ENCODE measurements around the gene FNDC5.

Gene FNDC5

GRCh38 chr1:32897082-32898049 is 26.7 kb upstream of the FNDC5 start:
- no peak overlapping the region for H3K4me3 ChIP-seq (ENCODE audit: low read depth in 1 of 5, low read length in 5 of 5)
- no peak overlapping the region for H3K9ac ChIP-seq (ENCODE audit: low read length in 5 of 5)
- no peak overlapping the region for H3K27ac ChIP-seq (ENCODE audit: low read depth, low read length)
- H3K36me3 ChIP-seq (ENCODE audit: control insufficient read depth in 5 of 5, insufficient read depth in 5 of 5, low read length in 5 of 5) = no peaks in the 10 kb centered on the region
- peaks cover 1 to 29% (median 24%) of the 10 kb centered on the region in 5 donors for H3K4me1 ChIP-seq (ENCODE audit: control insufficient read depth in 5 of 5, insufficient read depth in 5 of 5, low read length in 5 of 5)
- peaks cover 0 to 3% (median 0%) of the 10 kb centered on the region in 5 donors for H3K9me3 ChIP-seq (ENCODE audit: control insufficient read depth in 5 of 5, low read length in 5 of 5)
- peaks cover 5 to 19% (median 15%) of the 10 kb centered on the region in 5 donors for H3K27me3 ChIP-seq (ENCODE audit: control insufficient read depth in 5 of 5, insufficient read depth in 4 of 5, low read length in 5 of 5)

- Histone ChIP-seq H3K4me1 (ENCODE audit: control insufficient read depth in 5 of 5, insufficient read depth in 5 of 5, low read length in 5 of 5) (peaks cover 1 to 25% (median 21%) of the 10 kb centered on the region in 5 donors), H3K27me3 (ENCODE audit: control insufficient read depth in 5 of 5, insufficient read depth in 4 of 5, low read length in 5 of 5) (peaks cover 9 to 24% (median 21%) of the 10 kb centered on the region in 5 donors), H3K9ac (ENCODE audit: low read length in 5 of 5) (no peak overlapping the region), H3K27ac (ENCODE audit: low read depth, low read length) (no peak overlapping the region), H3K36me3 (ENCODE audit: control insufficient read depth in 5 of 5, insufficient read depth in 5 of 5, low read length in 5 of 5) (no peaks in the 10 kb centered on the region), H3K9me3 (ENCODE audit: control insufficient read depth in 5 of 5, low read length in 5 of 5) (peaks cover 0 to 3% (median 0%) of the 10 kb centered on the region in 5 donors), H3K4me3 (ENCODE audit: low read depth in 1 of 5, low read length in 5 of 5) (no peak overlapping the region)
Measured at GRCh38 chr1:32896451-32896850, 25.7 kb upstream of the FNDC5 start.

GRCh38 chr1:32895325-32896215 is 24.9 kb upstream of the FNDC5 start:
- Histone ChIP-seq H3K9me3 (ENCODE audit: control insufficient read depth in 5 of 5, low read length in 5 of 5) (peaks cover 0 to 3% (median 0%) of the 10 kb centered on the region in 5 donors), H3K4me3 (ENCODE audit: low read depth in 1 of 5, low read length in 5 of 5) (no peak overlapping the region), H3K4me1 (ENCODE audit: control insufficient read depth in 5 of 5, insufficient read depth in 5 of 5, low read length in 5 of 5) (peaks cover 1 to 19% (median 16%) of the 10 kb centered on the region in 5 donors), H3K9ac (ENCODE audit: low read length in 5 of 5) (no peak overlapping the region), H3K27ac (ENCODE audit: low read depth, low read length) (no peak overlapping the region), H3K27me3 (ENCODE audit: control insufficient read depth in 5 of 5, insufficient read depth in 4 of 5, low read length in 5 of 5) (peaks cover 9 to 30% (median 22%) of the 10 kb centered on the region in 5 donors), H3K36me3 (ENCODE audit: control insufficient read depth in 5 of 5, insufficient read depth in 5 of 5, low read length in 5 of 5) (no peaks in the 10 kb centered on the region)

GRCh38 chr1:32894681-32895080 is 24.0 kb upstream of the FNDC5 start:
- no peak overlapping the region for H3K4me3 ChIP-seq (ENCODE audit: low read depth in 1 of 5, low read length in 5 of 5)
- no peak overlapping the region for H3K27ac ChIP-seq (ENCODE audit: low read depth, low read length)
- peaks cover 9 to 33% (median 22%) of the 10 kb centered on the region in 5 donors for H3K27me3 ChIP-seq (ENCODE audit: control insufficient read depth in 5 of 5, insufficient read depth in 4 of 5, low read length in 5 of 5)
- no peak overlapping the region for H3K9ac ChIP-seq (ENCODE audit: low read length in 5 of 5)
- peaks cover 1 to 16% (median 13%) of the 10 kb centered on the region in 5 donors for H3K4me1 ChIP-seq (ENCODE audit: control insufficient read depth in 5 of 5, insufficient read depth in 5 of 5, low read length in 5 of 5)
- peaks cover 0 to 3% (median 0%) of the 10 kb centered on the region in 5 donors for H3K9me3 ChIP-seq (ENCODE audit: control insufficient read depth in 5 of 5, low read length in 5 of 5)
- no peaks in the 10 kb centered on the region for H3K36me3 ChIP-seq (ENCODE audit: control insufficient read depth in 5 of 5, insufficient read depth in 5 of 5, low read length in 5 of 5)

GRCh38 chr1:32894019-32894600 is 23.4 kb upstream of the FNDC5 start:
- Histone ChIP-seq H3K9me3 (ENCODE audit: control insufficient read depth in 5 of 5, low read length in 5 of 5) (peaks cover 0 to 3% (median 0%) of the 10 kb centered on the region in 5 donors), H3K27ac (ENCODE audit: low read depth, low read length) (no peak overlapping the region), H3K36me3 (ENCODE audit: control insufficient read depth in 5 of 5, insufficient read depth in 5 of 5, low read length in 5 of 5) (no peaks in the 10 kb centered on the region), H3K4me1 (ENCODE audit: control insufficient read depth in 5 of 5, insufficient read depth in 5 of 5, low read length in 5 of 5) (peaks cover 1 to 16% (median 13%) of the 10 kb centered on the region in 5 donors), H3K27me3 (ENCODE audit: control insufficient read depth in 5 of 5, insufficient read depth in 4 of 5, low read length in 5 of 5) (peaks cover 9 to 33% (median 22%) of the 10 kb centered on the region in 5 donors), H3K9ac (ENCODE audit: low read length in 5 of 5) (no peak overlapping the region), H3K4me3 (ENCODE audit: low read depth in 1 of 5, low read length in 5 of 5) (peak overlapping the region in 1 of 5 donors; percentile 13)

- peaks cover 9 to 36% (median 27%) of the 10 kb centered on the region in 5 donors for H3K27me3 ChIP-seq (ENCODE audit: control insufficient read depth in 5 of 5, insufficient read depth in 4 of 5, low read length in 5 of 5)
- H3K36me3 ChIP-seq (ENCODE audit: control insufficient read depth in 5 of 5, insufficient read depth in 5 of 5, low read length in 5 of 5) = no peaks in the 10 kb centered on the region
- peaks cover 1 to 16% (median 13%) of the 10 kb centered on the region in 5 donors for H3K4me1 ChIP-seq (ENCODE audit: control insufficient read depth in 5 of 5, insufficient read depth in 5 of 5, low read length in 5 of 5)
- H3K27ac ChIP-seq (ENCODE audit: low read depth, low read length) = no peak overlapping the region
- no peak overlapping the region for H3K9ac ChIP-seq (ENCODE audit: low read length in 5 of 5)
- H3K9me3 ChIP-seq (ENCODE audit: control insufficient read depth in 5 of 5, low read length in 5 of 5) = peaks cover 0 to 3% (median 0%) of the 10 kb centered on the region in 5 donors
- peak overlapping the region in 4 of 5 donors; percentile 39 to 54 (median 48) for H3K4me3 ChIP-seq (ENCODE audit: low read depth in 1 of 5, low read length in 5 of 5)
Measured at GRCh38 chr1:32893198-32894018, 22.7 kb upstream of the FNDC5 start.

GRCh38 chr1:32892368-32893197 is 21.9 kb upstream of the FNDC5 start:
- Histone ChIP-seq H3K9ac (ENCODE audit: low read length in 5 of 5) (no peak overlapping the region), H3K4me3 (ENCODE audit: low read depth in 1 of 5, low read length in 5 of 5) (peak overlapping the region in 4 of 5 donors; percentile 39 to 54 (median 48)), H3K27ac (ENCODE audit: low read depth, low read length) (no peak overlapping the region), H3K9me3 (ENCODE audit: control insufficient read depth in 5 of 5, low read length in 5 of 5) (peaks cover 0 to 3% (median 0%) of the 10 kb centered on the region in 5 donors), H3K36me3 (ENCODE audit: control insufficient read depth in 5 of 5, insufficient read depth in 5 of 5, low read length in 5 of 5) (no peaks in the 10 kb centered on the region), H3K4me1 (ENCODE audit: control insufficient read depth in 5 of 5, insufficient read depth in 5 of 5, low read length in 5 of 5) (peaks cover 1 to 16% (median 13%) of the 10 kb centered on the region in 5 donors), H3K27me3 (ENCODE audit: control insufficient read depth in 5 of 5, insufficient read depth in 4 of 5, low read length in 5 of 5) (peaks cover 12 to 44% (median 34%) of the 10 kb centered on the region in 5 donors)

GRCh38 chr1:32891630-32892029 is 20.9 kb upstream of the FNDC5 start:
- H3K36me3 ChIP-seq (ENCODE audit: control insufficient read depth in 5 of 5, insufficient read depth in 5 of 5, low read length in 5 of 5) = no peaks in the 10 kb centered on the region
- H3K4me1 ChIP-seq (ENCODE audit: control insufficient read depth in 5 of 5, insufficient read depth in 5 of 5, low read length in 5 of 5) = peaks cover 1 to 16% (median 13%) of the 10 kb centered on the region in 5 donors
- peaks cover 0 to 3% (median 0%) of the 10 kb centered on the region in 5 donors for H3K9me3 ChIP-seq (ENCODE audit: control insufficient read depth in 5 of 5, low read length in 5 of 5)
- no peak overlapping the region for H3K27ac ChIP-seq (ENCODE audit: low read depth, low read length)
- H3K27me3 ChIP-seq (ENCODE audit: control insufficient read depth in 5 of 5, insufficient read depth in 4 of 5, low read length in 5 of 5) = peaks cover 21 to 52% (median 43%) of the 10 kb centered on the region in 5 donors
- H3K9ac ChIP-seq (ENCODE audit: low read length in 5 of 5) = no peak overlapping the region
- no peak overlapping the region for H3K4me3 ChIP-seq (ENCODE audit: low read depth in 1 of 5, low read length in 5 of 5)
